ENCODE measurements around the gene ADD1.
A peak's percentile ranks its signal among the peaks of the same experiment; 100 is the strongest.
"Not testable (repeated sequence)": the region's sequence is repeated elsewhere in the genome, so short reads cannot be mapped to it uniquely, and the experiment has no call there.

ADD1 gene

DNA sequence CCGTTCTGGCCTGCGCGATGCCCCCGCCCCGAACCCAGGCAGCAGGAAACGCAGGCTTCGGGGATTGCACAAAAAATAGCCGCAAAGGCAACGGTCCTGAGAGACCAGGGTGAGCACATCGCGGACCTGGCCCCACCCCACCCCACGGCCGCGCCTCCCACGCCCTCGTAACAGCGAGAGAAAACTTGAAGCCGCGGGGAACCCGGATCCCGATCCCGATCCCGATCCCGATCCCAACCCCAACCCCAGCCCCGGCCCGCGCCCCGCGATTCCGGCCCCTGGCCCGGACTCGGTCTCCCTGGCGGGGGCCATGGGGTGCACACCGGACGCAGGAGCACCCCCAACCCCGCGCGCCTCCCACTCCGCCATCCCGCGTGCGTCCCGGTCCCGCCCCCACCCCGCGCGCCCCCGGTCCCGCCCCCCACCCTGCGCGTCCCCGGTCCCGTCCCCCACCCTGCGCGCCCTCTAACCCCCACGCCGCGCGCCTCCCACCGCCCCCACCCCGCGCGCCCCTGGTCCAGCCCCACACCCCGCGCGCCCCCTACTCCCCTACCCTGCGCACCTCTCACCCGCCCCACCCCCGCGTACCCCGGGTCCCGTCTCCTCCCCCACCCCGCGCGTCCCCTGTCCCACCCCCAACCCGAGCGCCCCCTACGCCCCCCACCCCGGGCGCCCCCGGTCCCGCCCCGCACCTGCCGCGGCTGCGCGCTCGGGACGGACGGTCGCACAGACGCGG, 90.6 kb downstream of the ADD1 start:
- DNase-seq (ENCODE audit: low spot score): peak; percentile 22

GRCh38 chr4:2934813-2935761, 91.4 kb downstream of the ADD1 start:
- DNase-seq (ENCODE audit: low spot score): peak; percentile 87

- DNase-seq (ENCODE audit: low spot score): peak; percentile 80
Measured at GRCh38 chr4:2935762-2936743, 92.4 kb downstream of the ADD1 start.

- no peak for DNase-seq (ENCODE audit: low spot score)
Measured at GRCh38 chr4:2936773-2937145, 93.1 kb downstream of the ADD1 start.

DNA sequence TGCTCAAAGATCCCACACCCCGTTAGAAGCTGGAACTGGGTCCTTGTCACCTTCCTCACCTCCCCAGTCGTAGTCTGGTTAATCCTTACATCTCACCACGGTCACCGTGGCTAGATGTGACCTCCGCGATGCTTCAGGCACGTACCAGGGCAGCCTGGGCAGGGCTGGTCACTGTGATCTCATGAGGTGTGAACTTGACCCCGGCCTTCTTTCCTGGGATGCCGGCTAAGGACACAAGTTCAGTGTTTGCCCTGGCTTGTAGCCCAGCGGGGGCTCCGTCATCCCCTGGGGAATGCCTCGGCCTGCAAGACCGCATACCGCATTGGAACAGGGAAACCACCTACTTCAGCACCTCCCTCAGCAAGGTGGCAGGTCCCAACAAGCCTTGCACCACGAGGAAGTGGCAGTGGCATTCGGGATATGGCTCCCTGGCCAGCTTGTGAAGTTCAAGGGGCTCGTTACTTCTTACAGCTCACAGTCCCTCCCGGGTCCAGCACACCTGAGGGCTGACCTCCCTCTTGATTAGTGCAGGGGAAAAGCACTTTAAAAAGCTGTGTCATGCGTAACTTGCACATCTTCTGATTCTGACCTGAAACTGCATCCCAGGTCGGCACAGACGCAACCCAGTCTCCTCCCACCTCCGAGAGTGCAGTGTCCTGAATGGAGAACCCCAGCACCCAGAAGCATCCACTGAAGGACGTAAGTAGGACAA, 93.7 kb downstream of the ADD1 start:
- DNase-seq (ENCODE audit: low spot score): peak; percentile 69

DNA sequence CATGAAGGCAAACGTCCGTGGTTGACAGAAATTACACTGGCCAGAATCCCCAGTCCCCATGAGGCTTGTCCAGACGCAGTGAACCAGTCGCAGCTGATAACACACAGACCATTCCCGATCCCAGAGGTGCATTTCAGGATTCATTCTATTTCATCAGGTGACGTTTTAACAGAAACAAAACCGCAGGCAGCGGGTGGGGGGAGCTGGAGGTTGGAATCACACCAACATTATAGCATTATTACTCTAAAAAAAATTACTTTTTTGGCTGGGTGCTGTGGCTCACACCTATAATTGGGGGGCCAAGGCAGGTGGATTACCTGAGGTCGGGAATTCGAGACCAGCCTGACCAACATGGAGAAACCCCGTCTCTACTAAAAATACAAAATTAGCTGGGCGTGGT, 94.3 kb downstream of the ADD1 start:
- no peak for DNase-seq (ENCODE audit: low spot score)

DNA sequence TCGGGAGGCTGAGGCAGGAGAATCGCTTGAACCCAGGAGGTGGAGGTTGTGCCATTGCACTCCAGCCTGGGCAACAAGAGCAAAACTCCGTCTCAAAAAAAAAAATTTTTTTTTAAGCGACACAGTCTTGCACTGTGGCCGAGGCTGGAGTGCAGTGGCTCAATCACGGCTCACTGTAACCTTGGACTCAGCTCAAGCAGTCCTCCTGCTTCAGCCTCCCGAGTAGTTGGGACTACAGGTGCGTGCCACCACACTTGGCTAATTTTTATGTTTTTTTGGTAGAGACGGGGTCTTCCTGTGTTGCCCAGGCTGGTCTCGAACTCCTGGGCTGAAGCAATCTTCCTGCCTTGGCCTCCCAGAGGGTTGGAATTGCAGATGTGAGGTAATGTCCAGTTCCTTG, 94.8 kb downstream of the ADD1 start:
- not testable (repeated sequence) for DNase-seq (ENCODE audit: low spot score)

DNA sequence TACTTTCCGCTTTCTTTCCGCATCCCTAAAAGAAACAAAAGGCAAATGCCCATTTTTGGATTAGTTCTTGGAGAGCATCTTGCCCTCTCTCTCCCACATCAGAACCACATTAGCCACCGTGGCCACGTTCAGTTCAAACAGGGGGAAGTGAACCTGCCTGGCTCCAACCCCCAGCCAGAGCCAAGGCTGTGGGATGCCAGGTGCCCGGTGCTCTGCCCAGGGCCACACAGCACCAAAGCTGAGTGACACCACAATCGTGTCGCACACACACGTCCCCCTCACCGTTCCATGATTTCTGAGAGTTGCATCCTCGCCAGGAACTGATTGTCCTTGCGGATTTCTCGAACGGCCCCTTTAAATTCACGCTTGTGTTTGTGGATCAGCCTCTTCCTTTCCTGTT, 95.3 kb downstream of the ADD1 start:
- no peak for DNase-seq (ENCODE audit: low spot score)

DNA sequence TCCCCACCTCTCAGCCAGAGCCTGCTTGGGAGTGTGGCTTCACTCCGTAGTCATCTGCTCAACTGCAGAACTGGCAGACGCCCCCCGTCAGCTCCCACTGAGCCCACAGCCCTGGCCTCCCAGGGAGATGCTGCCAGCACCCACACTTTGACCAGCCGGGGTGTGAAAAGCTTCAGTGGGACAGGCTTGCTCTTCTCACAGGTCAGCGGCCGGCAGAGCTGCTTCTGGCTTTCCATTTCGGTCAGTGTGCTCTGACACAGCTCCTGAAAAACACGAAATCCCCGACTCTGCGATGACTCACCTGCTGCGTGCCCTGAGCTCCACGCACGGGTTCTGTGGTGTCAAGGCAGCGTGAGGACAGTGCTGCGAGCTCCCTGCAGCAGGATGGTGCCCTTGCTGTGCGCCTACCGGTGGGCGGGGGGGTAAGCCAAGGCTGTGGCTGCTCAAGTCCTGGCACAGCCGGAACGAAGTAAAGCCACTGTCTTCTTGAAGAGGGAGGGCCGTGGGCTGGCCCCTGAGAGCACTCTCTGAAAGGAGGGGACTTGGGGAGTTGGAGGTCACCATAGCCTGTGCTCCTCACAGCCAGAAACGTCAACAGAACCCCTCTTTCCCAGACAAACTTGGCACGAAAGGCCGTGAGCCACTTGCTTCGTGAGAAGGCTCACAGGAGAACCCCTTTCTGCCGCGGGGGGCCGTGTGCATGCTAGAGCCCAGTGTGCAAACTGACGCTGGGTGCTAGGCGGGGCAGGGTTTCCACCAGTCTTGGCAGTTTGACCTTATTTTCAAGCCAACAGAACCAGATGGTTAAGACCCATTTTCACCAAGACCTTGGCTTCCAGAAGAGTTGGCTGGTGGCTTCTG, 96.0 kb downstream of the ADD1 start:
- DNase-seq (ENCODE audit: low spot score): no peak

DNA sequence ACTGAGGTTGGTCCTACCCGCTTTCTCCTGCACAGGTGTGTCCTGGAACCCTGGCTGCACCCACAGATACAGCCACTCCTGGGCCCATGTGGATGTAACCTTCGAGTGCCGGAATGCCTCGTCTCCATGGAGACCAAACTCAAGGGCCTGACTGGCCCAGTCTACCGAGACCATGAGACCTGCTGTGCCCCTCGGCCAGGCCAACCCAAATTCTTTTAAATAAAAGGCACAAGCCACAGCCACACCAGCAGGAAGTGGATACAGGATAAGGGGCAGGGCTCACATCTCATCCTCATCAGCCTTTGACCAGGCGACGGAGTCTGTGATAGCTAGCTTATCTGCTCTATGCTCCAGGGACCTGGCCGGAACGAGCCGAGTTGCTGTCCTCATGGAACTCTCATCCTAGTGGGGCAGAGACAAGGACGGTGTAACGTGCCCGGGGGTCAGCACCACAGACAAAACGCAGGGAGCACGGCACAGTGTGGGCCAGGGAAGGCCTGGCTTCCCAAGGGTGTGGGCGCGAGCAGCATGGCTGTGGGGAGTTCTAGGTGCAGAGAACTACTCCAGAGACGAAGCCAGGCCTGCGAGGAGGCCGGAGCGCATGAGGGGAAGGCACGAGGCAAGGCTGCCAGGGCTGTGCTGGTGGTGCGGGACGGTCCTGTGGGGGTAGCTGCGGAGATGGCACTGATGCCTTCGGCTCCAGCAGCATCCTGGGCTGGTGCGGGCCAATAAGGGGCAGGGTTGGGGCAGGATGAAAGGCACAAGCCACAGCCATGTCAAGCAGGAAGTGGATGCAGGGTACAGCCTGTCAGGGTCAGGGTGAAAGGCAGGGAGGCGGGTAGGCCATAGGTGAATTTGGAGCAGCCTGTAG, 96.9 kb downstream of the ADD1 start:
- no peak for DNase-seq (ENCODE audit: low spot score)

- no peak for DNase-seq (ENCODE audit: low spot score)
Measured at GRCh38 chr4:2941138-2942036, 97.7 kb downstream of the ADD1 start.

DNA sequence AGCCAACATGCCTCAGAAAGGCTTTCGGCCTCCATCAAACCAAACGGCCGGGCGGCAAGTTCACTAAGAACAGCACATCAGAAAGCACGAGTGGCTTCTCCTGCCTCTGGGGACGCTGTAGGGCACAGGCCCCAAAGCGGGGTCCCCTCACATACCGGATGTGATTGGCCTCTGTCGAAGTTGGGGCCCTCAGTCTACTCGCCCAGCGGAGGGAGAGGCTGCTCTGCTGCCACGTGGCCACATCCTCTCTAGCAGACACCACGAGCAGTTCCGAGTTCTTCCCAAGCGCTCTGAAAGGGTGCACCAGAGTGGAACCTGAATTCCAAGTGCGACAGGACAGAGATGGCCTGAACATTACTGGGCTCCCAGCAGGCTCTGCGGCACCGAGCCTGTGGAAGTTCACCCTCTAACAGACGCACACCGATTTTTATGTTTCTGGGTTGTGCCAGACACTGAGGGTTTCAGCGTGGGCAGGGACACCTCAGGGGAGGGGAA, 98.4 kb downstream of the ADD1 start:
- no peak for DNase-seq (ENCODE audit: low spot score)

GRCh38 chr4:2942532-2943363, 99.1 kb downstream of the ADD1 start:
- DNase-seq (ENCODE audit: low spot score): peak; percentile 51

DNA sequence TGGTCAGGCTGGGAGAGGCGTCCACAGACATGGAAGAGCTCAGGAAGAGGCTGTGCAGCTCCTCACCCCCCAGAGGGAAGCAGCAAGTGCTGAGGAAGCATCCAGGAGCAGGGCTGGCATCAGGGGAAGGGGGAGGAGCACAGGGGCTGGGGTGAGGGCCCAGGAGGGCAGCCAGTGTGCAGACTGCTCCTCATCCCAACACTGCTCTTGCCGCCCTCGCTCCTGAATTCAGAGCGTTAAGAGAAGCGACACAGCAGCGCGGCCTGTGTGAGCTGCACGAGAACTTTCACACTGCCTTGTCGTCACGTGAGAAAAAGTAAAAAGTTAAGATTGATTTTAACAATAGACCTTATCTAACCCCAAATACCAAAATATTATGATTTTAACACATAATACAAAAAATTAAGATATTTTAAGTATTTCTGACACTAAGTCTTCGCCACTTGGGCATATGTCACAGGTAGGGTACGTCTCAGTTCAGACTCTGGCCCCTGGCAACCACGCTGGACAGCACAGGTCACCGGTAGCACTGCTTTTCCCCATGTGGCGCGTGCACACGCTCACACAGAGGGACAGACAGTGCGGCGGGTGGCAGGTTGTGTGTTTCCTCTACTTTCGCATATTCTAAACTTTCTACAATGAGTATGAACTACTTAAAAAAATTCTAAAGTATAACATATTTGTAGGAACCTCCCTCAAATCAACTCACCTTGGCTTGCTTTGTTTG, 99.9 kb downstream of the ADD1 start:
- no peak for DNase-seq (ENCODE audit: low spot score)

GRCh38 chr4:2944091-2944482, 100.4 kb downstream of the ADD1 start:
- no peak for DNase-seq (ENCODE audit: low spot score)

Measured in SW480 (cell line).